WTC11 (cell line): ENCODE measurements around the gene LHX2. TPM values are rescaled to one million over a fixed set of nuclear protein-coding genes. Genes with fewer than 3 reads are reported as not detected.

Source experiments
- ATAC-seq: fragments of 200-7000 bp; cut with Tn5 transposase; 2 replicates; pipeline ENCODE4 v1.10.0; 2021; ENCODE audit warnings: mild to moderate bottlenecking, moderate library complexity
- CTCF ChIA-PET: fragments of 300-600 bp; sonication (Branson Sonifier 250); formaldehyde crosslinking; loops from one replicate; lab custom pipeline; 2021; ENCODE audit warnings: antibody characterized with exemption; lab: Charles Lee
- POLR2A ChIA-PET: fragments of 350-600 bp; sonication (Branson Sonifier 250); formaldehyde crosslinking; loops from one replicate; lab custom pipeline; 2021; ENCODE audit warnings: antibody characterized with exemption; lab: Charles Lee
- DNase-seq: peaks from one replicate; pipeline ENCODE4 v3.0.0; 2021; ENCODE audit warnings: low spot score
- H3K27ac Mint-ChIP-seq: 2 replicates; pipeline ENCODE4 v1.8.0; 2021; ENCODE audit warnings: mixed read lengths
- H3K27me3 Mint-ChIP-seq: 2 replicates; pipeline ENCODE4 v1.8.0; 2021; ENCODE audit warnings: low read depth, mild to moderate bottlenecking, moderate library complexity, mixed read lengths
- H3K36me3 Mint-ChIP-seq: 2 replicates; pipeline ENCODE4 v1.8.0; 2021; ENCODE audit warnings: mixed read lengths
- H3K4me1 Mint-ChIP-seq: 2 replicates; pipeline ENCODE4 v1.8.0; 2022; ENCODE audit warnings: mixed read lengths
- H3K4me3 Mint-ChIP-seq: 2 replicates; pipeline ENCODE4 v1.8.0; 2021; ENCODE audit warnings: mild to moderate bottlenecking, moderate library complexity, mixed read lengths
- H3K9me3 Mint-ChIP-seq: 2 replicates; pipeline ENCODE4 v1.8.0; 2021; ENCODE audit warnings: mixed read lengths
- ATF1 ChIP-seq: sonication (generic); formaldehyde crosslinking; IDR thresholded peaks from 2 replicates; pipeline ENCODE4 v1.8.1; 2023; ENCODE audit warnings: mild to moderate bottlenecking, moderate library complexity, missing genetic modification reagents
- CREB1 ChIP-seq: sonication (generic); formaldehyde crosslinking; IDR thresholded peaks from 2 replicates; pipeline ENCODE4 v1.8.0; 2023; ENCODE audit warnings: mild to moderate bottlenecking, missing genetic modification reagents
- GRHL2 ChIP-seq: fragments of 250-450 bp; sonication (Bioruptor Pico); IDR thresholded peaks from 2 replicates; pipeline ENCODE4 v1.8.0; 2022; ENCODE audit warnings: mild to moderate bottlenecking, moderate library complexity; ENCODE audit not compliant: insufficient replicate concordance, severe bottlenecking
- NFYB ChIP-seq: sonication (generic); formaldehyde crosslinking; conservative IDR thresholded peaks from 2 replicates; pipeline ENCODE4 v1.8.0; 2022; ENCODE audit warnings: low read depth, missing genetic modification reagents
- PREB ChIP-seq: sonication (generic); formaldehyde crosslinking; IDR thresholded peaks from 2 replicates; pipeline ENCODE4 v1.8.1; 2022; ENCODE audit warnings: mild to moderate bottlenecking, missing genetic modification reagents, moderate library complexity, borderline replicate concordance
- RORB ChIP-seq: fragments of 250-450 bp; sonication (Bioruptor Pico); IDR thresholded peaks from 2 replicates; pipeline ENCODE4 v1.9.0; 2021; ENCODE audit warnings: mild to moderate bottlenecking
- SMAD3 ChIP-seq: sonication (generic); formaldehyde crosslinking; IDR thresholded peaks from 2 replicates; pipeline ENCODE4 v1.8.0; 2022; ENCODE audit warnings: missing genetic modification reagents, mild to moderate bottlenecking, borderline replicate concordance
- SMAD4 ChIP-seq: sonication (generic); formaldehyde crosslinking; IDR thresholded peaks from 2 replicates; pipeline ENCODE4 v1.8.0; 2022; ENCODE audit warnings: mild to moderate bottlenecking, missing genetic modification reagents
- SP1 ChIP-seq: sonication (generic); formaldehyde crosslinking; conservative IDR thresholded peaks from 2 replicates; pipeline ENCODE4 v1.8.1; 2022; ENCODE audit warnings: missing genetic modification reagents
- STAT6 ChIP-seq: sonication (generic); formaldehyde crosslinking; conservative IDR thresholded peaks from 2 replicates; pipeline ENCODE4 v1.8.1; 2023; ENCODE audit warnings: mild to moderate bottlenecking, low read depth, missing genetic modification reagents, moderate library complexity
- TEAD4 ChIP-seq: sonication (generic); formaldehyde crosslinking; IDR thresholded peaks from 2 replicates; pipeline ENCODE4 v1.8.0; 2022; ENCODE audit warnings: mild to moderate bottlenecking, missing genetic modification reagents
- USF2 ChIP-seq: sonication (generic); formaldehyde crosslinking; IDR thresholded peaks from 2 replicates; pipeline ENCODE4 v1.8.1; 2023; ENCODE audit warnings: mild to moderate bottlenecking, missing genetic modification reagents, moderate library complexity
- ZNF263 ChIP-seq: sonication (generic); formaldehyde crosslinking; IDR thresholded peaks from 2 replicates; pipeline ENCODE4 v1.8.1; 2022; ENCODE audit warnings: low read depth, mild to moderate bottlenecking, moderate library complexity, missing genetic modification reagents
- ZNF281 ChIP-seq: sonication (generic); formaldehyde crosslinking; IDR thresholded peaks from 2 replicates; pipeline ENCODE4 v1.8.0; 2023; ENCODE audit warnings: mild to moderate bottlenecking, missing genetic modification reagents
- ZNF532 ChIP-seq: fragments of 250-450 bp; sonication (Bioruptor Pico); IDR thresholded peaks from 2 replicates; pipeline ENCODE4 v1.9.0; 2021; ENCODE audit warnings: mild to moderate bottlenecking, borderline replicate concordance
- total RNA-seq: library from RNA; stranded (reverse); gene quantifications from 3 replicates; pipeline ENCODE4 v1.2.3, GENCODE V29; 2021

LHX2 gene
- total RNA-seq, 1 experiment from 2014 or later = 0.42 TPM

- CTCF ChIA-PET = interaction anchor here (1.0 to 2.9 kb wide), 7 partner anchors 10 to 620 kb away, joined by 3 to 35 read pairs (median 4); partner anchors contain the start of gene LHX2
- Mint-ChIP-seq H3K36me3 (no peaks in the 10 kb centered on the region), H3K4me3 (peak overlapping the region; percentile 54), H3K27me3 (peaks cover 94% of the 10 kb centered on the region), H3K4me1 (peaks cover 37% of the 10 kb centered on the region), H3K9me3 (no peaks in the 10 kb centered on the region), H3K27ac (no peak overlapping the region)
- POLR2A ChIA-PET = interaction anchor here (0.6 kb wide), 1 partner anchor 1176 kb away, joined by 3 read pairs; no protein-coding TSS in a partner anchor
- DNase-seq = peak; percentile 82
- ATAC-seq = peak; percentile 89
- TF ChIP-seq ZNF263 (CRISPR knock-in tag) (peak; percentile 74), PREB (CRISPR knock-in tag) (no peak), ZNF281 (CRISPR knock-in tag) (no peak), USF2 (CRISPR knock-in tag) (0 out of 2 replicates have a peak, but pooled peaks have one; percentile 10), SP1 (CRISPR knock-in tag) (peak; percentile 50; the same call in 1 of the 2 replicates), NFYB (CRISPR knock-in tag) (peak; percentile 83), SMAD4 (CRISPR knock-in tag) (no peak)
These were observed 10.9 kb downstream of the LHX2 start for GRCh38 chr9:124022201-124023121.

- ChIA-PET POLR2A (no interaction called here), CTCF (interaction anchor here (1.1 kb wide), 1 partner anchor 8 kb away, joined by 3 read pairs; no protein-coding TSS in a partner anchor)
- H3K4me1 Mint-ChIP-seq = peaks cover 32% of the 10 kb centered on the region
- no peak for ATAC-seq
- TF ChIP-seq RORB (no peak), GRHL2 (CRISPR knock-in tag) (no peak), STAT6 (CRISPR knock-in tag) (no peak), SMAD3 (CRISPR knock-in tag) (no peak), CREB1 (no peak), SMAD4 (CRISPR knock-in tag) (no peak), ZNF532 (CRISPR knock-in tag) (no peak), ZNF281 (CRISPR knock-in tag) (no peak), ATF1 (CRISPR knock-in tag) (no peak), TEAD4 (CRISPR knock-in tag) (no peak), ZNF263 (CRISPR knock-in tag) (no peak)
- no peaks in the 10 kb centered on the region for H3K36me3 Mint-ChIP-seq
- H3K4me3 Mint-ChIP-seq = no peak overlapping the region
- H3K27me3 Mint-ChIP-seq = peaks cover 91% of the 10 kb centered on the region
- no peak overlapping the region for H3K27ac Mint-ChIP-seq
- H3K9me3 Mint-ChIP-seq = no peaks in the 10 kb centered on the region
- no peak for DNase-seq
These were observed 12.5 kb downstream of the LHX2 start for GRCh38 chr9:124024107-124024506.
